Right forelimb (tissue), 1 donor: ENCODE results near the gene TMEM244.
"Not testable (repeated sequence)": the region's sequence is repeated elsewhere in the genome, so short reads cannot be mapped to it uniquely, and the experiment has no call there.

Source experiments
- DNase-seq: peaks from one replicate; pipeline ENCODE4 v3.0.0-alpha.2; 2018

Gene TMEM244, protein sequence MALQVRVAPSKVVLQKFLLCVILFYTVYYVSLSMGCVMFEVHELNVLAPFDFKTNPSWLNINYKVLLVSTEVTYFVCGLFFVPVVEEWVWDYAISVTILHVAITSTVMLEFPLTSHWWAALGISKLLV

DNA sequence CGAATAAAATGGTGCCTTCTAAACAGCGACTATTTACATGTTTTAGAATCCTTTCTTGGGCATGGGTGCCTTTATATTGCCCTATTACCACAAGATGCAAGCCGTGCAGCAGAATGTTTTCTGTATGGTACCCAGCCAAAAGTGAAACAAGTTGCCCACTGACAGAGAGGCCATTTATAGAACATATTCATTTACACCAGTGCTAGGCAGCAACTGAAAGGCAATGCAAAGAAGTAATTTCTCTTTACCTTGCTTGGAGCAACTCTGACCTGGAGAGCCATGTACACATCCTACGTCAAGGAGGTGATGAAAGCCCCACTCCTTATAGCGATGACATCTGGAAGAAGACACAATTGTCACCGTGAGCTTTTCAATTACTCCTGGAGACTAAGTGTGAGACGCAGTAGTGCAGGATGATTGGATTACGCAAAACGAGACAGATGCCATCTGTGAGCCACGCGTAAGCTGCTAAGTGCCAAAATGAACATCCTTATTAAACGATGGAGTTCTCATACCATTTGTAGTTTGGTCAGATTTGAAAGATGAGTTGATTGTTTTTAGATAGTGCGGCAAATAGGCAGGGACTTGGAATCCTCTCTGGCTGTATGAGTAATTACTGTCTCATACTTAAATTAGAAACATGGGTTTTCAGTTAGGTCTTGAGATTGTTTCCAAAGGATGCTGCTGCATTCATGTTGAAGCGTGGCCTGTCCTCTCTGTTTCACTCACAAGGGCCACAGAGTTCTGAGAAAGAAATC, at the start of gene TMEM244:
TMEM244 (minus strand) TSS at position 408 of the 758 bp plus-strand sequence; CDS start at position 281, 127 bp downstream.
- no peak for DNase-seq

DNA sequence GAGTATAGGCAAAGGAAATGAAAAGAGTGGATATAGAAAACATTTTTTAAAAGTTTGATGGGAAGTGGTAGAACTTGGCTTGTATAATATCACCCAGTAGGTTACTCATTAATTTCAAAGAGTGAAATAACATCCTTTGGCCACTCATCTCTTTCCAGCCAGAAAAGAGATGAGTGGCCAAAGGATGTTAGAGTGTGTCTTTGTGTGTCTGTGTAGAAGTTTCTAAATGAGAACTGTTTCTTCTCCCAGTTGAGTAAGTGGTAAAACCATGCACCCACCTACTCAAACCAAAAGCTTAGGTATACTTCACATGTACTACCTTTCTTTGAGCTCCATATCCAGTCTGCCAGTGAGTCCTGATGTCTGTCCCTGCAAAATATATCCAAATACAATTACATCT, 47.7 kb upstream of the TMEM244 start:
- no peak for DNase-seq

- no peak for DNase-seq
Measured at GRCh38 chr6:129908356-129908755, 47.2 kb upstream of the TMEM244 start.

GRCh38 chr6:129906515-129907077, 45.5 kb upstream of the TMEM244 start:
- no peak for DNase-seq

DNA sequence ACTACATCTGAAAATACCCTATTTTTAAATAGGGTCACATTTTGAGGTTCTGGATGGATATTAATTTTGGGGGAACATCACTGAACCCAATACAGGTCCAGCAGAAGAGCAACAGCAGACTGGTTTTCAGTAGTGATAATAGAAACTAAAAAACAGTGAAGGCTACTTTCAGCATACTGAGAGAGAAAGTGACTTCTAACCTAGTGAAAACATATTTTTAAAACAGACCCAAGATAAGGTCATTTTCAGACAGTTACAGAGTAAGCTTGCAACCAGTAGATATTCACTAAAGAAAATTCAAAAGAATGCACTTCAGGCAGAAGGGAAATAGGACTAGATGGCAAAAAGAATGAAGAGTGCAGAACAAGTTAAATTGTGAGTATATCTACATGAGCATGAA, 42.0 kb upstream of the TMEM244 start:
- DNase-seq = no peak

DNA sequence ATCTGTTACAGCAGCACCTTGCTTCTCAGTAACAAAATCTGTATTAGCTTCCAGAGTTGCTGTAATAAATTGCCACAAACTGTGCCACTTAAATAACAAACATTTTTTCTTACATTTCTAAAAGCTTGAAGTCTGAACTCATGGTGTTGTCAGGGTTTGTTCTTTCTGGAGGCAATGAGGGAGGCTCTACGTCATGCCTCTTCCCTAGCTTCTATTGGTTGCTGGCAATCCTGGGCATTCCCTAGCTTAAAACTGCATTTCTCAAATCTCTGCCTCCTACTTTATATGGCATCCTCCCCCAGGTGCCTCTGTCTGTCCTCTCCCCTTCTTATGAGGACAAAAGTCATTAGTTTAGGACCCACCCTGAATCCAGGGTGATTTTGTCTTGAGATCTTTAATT, 41.6 kb upstream of the TMEM244 start:
- no peak for DNase-seq

- no peak for DNase-seq
Measured at GRCh38 chr6:129901910-129902309, 40.8 kb upstream of the TMEM244 start.

- DNase-seq = no peak
Measured at GRCh38 chr6:129895692-129896091, 34.6 kb upstream of the TMEM244 start.

GRCh38 chr6:129894921-129895320, 33.8 kb upstream of the TMEM244 start:
- DNase-seq = no peak

- DNase-seq = no peak
Measured at GRCh38 chr6:129893640-129894039, 32.5 kb upstream of the TMEM244 start.

GRCh38 chr6:129890701-129891100, 29.6 kb upstream of the TMEM244 start:
- no peak for DNase-seq

DNA sequence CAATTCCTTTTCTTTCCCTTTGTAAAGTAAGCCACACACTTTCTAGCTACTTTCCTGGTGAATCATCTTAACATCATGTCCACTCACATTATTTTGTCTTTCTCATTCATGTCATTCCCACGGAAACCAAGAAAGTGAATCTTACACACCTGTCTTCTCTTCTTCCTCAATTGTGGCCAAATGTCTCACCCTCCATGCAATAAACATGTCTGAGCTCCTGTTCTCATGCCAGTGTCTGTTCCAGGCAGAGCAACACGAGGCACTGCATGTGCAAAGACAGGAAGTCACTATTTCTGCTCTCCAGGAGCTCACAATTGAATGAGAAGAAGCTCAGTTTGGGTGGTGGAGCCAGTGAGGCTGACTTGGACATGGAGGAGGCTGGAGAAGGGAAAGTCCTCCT, 29.0 kb upstream of the TMEM244 start:
- no peak for DNase-seq

DNA sequence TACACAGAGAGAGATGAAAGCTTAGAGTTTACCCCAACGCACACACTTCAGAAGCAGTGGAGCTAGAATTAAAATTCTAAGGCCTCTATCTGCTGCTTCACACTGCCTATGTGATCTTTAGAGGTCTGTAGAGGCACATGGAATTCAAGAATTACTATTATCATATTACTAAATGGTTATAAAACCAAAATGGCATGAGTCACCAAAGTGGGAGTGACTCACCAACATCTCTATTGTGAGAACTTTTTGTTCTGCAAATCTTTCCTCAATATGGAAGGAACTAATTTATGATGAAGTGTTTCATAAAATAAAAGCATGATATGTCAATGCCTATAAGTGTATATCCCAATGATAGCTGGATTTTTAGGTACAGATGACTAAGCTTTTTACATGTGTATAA, 28.5 kb upstream of the TMEM244 start:
- DNase-seq = no peak

GRCh38 chr6:129886401-129887155, 25.5 kb upstream of the TMEM244 start:
- DNase-seq = no peak

DNA sequence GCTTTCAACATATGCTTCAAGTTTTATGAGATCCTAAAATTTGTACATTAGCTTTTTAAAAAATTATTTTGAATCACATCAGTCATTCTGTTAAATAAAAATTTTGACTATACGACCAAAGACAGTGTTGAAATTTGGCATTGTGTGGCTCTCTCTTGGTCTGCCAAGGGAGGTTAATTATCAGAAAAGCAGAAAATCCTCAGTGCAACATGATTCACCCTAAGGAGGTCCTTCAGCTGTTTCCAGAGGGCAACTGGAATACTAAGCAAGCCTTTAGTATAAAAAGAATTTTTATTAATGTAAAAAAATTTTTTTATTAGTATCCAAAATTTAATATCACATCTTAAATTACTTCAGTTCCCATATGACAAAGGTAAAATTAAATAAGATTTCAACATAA, 23.1 kb upstream of the TMEM244 start:
- no peak for DNase-seq

DNA sequence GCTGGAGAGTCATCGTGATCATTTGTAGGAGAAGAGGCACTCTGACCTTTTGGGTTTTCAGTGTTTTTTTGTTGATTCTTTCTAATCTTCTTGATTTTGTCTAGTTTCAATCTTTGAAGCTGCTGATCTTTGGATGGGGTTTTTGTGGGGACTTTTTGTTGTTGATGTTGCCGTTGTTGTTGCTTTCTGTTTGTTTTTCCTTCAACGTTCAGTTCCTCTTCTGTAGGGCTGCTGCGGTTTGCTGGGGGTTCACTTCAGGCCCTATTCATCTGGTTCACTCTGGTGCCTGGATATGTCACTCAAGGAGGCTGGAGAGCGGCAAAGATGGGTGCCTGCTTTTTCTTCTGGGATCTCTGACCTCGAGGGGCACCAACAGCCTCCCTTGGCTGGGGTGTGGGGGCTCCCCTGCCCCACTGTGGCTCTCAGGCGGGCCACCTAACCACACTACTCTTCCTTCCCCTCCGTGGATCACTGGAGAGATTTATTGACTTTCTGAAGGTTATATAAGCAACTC, 21.5 kb upstream of the TMEM244 start:
- no peak for DNase-seq

- not testable (repeated sequence) for DNase-seq
Measured at GRCh38 chr6:129877894-129878293, 16.8 kb upstream of the TMEM244 start.

- DNase-seq = no peak
Measured at GRCh38 chr6:129875610-129876520, 14.8 kb upstream of the TMEM244 start.

DNA sequence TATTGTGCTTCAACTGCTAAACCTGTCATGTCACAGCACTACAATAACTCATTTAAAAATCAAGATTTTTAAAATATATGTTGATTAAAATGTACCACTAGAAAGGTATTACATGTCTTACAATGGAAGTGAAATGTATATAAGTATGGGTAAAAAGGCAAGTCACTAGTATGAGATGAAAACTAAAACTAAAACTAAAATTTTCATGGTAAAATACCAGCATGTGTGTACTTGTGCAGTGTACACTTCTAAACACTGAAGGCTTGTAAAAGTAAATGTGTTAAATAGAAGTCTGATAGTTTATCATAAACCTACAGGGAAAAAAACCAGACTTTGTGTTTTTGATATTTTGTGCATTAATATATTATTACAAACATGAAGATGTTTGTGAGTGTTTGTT, 13.7 kb upstream of the TMEM244 start:
- no peak for DNase-seq

- DNase-seq = no peak
Measured at GRCh38 chr6:129872586-129872985, 11.5 kb upstream of the TMEM244 start.

- peak; percentile 53 for DNase-seq
Measured at GRCh38 chr6:129871221-129871620, 10.1 kb upstream of the TMEM244 start.

GRCh38 chr6:129867403-129867802, 6.3 kb upstream of the TMEM244 start:
- no peak for DNase-seq
